ENCODE measurements around the gene ASB13. TPM values are rescaled to one million over a fixed set of nuclear protein-coding genes. Genes with fewer than 3 reads are reported as not detected.

Gene ASB13
- total and polyA plus RNA-seq, 3 experiments from 2014 or later = 6.8 to 8.7 (median 7.5) TPM

DNA sequence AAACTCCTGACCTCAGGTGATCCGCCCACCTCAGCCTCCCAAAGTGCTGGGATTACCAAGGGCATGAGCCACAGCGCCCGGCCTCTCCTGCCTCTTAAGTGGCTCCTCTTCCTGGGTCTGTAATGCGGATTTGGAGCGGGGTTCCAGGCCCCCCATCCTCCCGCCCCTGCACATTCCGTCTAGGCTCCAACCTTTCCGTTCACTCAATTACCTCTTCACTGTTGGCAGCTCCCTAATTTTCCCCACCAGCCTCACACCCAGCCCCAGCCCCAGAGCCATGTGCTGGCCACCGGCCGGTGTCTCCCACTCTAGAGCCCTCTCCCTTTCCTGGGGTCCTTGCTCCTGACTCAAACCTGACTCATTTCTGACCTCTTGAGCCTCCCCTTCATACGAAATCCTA is 16.6 kb downstream of the ASB13 start:
- peak overlapping the region in 2 of 8 donors; percentile 7 to 42 for H3K27ac Mint-ChIP-seq
- ChIA-PET CTCF (no interaction called here), POLR2A (no interaction called here)
- no peaks in the 10 kb centered on the region for H3K4me1 ChIP-seq (ENCODE audit: insufficient read depth, low read length)
- no peaks in the 10 kb centered on the region for H3K9me3 Mint-ChIP-seq
- H3K4me3 Mint-ChIP-seq = no peak overlapping the region
- no peaks in the 10 kb centered on the region for H3K27me3 Mint-ChIP-seq
- H3K36me3 ChIP-seq (ENCODE audit: insufficient read depth, low read length) = no peaks in the 10 kb centered on the region
- H3K4me3 ChIP-seq (ENCODE audit: low read length) = no peak overlapping the region
- peaks cover 0 to 3% (median 0%) of the 10 kb centered on the region in 3 donors for H3K4me1 Mint-ChIP-seq
- H3K27ac ChIP-seq (ENCODE audit: low read depth, low read length) = no peak overlapping the region
- DNase-seq = no peak
- no peaks in the 10 kb centered on the region for H3K9me3 ChIP-seq (ENCODE audit: low read length)
- H3K36me3 Mint-ChIP-seq = peaks cover 0 to 15% (median 2%) of the 10 kb centered on the region in 3 donors
- no peaks in the 10 kb centered on the region for H3K27me3 ChIP-seq (ENCODE audit: insufficient read depth, low read length, poor library complexity, severe bottlenecking)

DNA sequence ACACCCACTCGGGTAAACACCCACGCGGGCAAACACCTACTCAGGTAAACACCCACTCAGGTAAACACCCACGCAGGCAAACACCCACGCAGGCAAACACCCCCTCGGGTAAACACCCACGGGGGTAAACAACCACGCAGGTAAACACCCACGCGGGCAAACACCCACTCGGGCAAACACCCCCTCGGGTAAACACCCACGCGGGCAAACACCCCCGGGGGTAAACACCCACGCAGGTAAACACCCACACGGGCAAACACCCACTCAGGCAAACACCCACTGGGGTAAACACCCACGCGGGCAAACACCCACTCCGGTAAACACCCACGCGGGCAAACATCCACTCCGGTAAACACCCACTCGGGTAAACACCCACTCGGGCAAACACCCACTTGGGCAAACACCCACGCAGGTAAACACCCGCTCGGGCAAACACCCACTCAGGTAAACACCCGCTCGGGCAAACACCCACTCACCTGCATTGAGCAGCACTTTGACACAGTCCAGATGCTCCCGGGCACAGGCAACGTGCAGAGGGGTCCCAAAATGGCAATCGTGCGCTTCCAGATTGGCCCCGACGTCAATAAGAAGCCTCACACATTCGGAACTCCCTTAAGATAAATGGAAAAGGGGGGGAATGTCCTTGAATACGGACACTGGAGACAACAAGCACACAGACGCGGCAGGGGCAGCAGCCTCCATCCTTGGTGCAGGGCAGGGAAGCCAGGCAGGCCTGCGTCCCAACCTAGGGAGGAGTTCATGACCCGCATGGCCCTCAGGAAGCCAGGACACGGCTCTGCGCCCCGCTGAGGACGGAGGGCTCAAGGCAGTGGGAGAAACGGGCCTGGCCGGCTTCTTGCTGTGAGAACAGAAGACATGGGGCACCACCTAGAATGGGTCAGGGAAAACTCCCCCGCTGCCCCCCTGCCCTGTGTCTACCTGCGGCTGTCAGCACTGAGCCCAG is 17.6 kb downstream of the ASB13 start:
- Mint-ChIP-seq H3K27me3 (no peaks in the 10 kb centered on the region), H3K9me3 (no peaks in the 10 kb centered on the region), H3K4me3 (no peak overlapping the region), H3K36me3 (peaks cover under 1 to 20% (median 4%) of the 10 kb centered on the region in 3 donors), H3K4me1 (no peaks in the 10 kb centered on the region), H3K27ac (no peak overlapping the region)
- H3K4me1 ChIP-seq (ENCODE audit: insufficient read depth, low read length) = no peaks in the 10 kb centered on the region
- H3K27ac ChIP-seq (ENCODE audit: low read depth, low read length) = no peak overlapping the region
- ChIA-PET POLR2A (no interaction called here), CTCF (no interaction called here)
- H3K9me3 ChIP-seq (ENCODE audit: low read length) = no peaks in the 10 kb centered on the region
- no peak for DNase-seq
- H3K4me3 ChIP-seq (ENCODE audit: low read length) = no peak overlapping the region
- H3K36me3 ChIP-seq (ENCODE audit: insufficient read depth, low read length) = no peaks in the 10 kb centered on the region
- no peaks in the 10 kb centered on the region for H3K27me3 ChIP-seq (ENCODE audit: insufficient read depth, low read length, poor library complexity, severe bottlenecking)

DNA sequence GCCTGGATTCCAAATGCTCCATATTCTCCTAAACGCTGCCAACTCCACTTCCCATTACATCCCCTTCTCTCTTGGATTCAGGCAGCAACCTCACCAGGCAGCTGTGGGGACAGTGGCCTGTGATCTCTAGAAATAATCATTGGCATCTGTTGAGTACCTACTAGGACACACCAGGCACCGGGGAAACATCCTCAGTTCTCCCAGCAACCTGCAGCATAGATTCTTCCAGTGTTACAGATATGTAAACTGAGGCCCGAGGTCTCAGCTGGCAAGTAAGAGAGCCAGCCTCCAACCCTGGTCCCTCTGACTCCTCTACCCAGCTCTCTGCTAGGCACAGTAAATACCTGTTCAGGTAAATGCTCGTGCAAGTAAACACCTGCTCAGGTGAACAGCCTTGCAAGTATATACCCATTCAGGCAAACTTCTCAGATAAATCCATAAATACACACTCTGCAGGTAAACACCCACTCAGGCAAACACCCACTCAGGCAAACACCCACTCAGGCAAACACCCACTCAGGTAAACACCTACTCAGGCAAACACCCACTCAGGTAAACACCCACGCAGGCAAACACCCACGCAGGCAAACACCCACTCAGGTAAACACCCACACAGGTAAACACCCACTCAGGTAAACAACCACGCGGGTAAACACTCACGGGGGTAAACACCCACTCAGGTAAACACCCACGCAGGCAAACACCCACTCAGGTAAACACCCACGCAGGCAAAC is 18.7 kb downstream of the ASB13 start:
- ChIA-PET POLR2A (no interaction called here), CTCF (no interaction called here)
- Histone ChIP-seq H3K4me3 (ENCODE audit: low read length) (no peak overlapping the region), H3K36me3 (ENCODE audit: insufficient read depth, low read length) (no peaks in the 10 kb centered on the region), H3K27me3 (ENCODE audit: insufficient read depth, low read length, poor library complexity, severe bottlenecking) (no peaks in the 10 kb centered on the region), H3K27ac (ENCODE audit: low read depth, low read length) (no peak overlapping the region), H3K9me3 (ENCODE audit: low read length) (no peaks in the 10 kb centered on the region), H3K4me1 (ENCODE audit: insufficient read depth, low read length) (no peaks in the 10 kb centered on the region)
- H3K4me3 Mint-ChIP-seq = no peak overlapping the region
- no peaks in the 10 kb centered on the region for H3K27me3 Mint-ChIP-seq
- peak overlapping the region in 2 of 8 donors; percentile 55 to 67 for H3K27ac Mint-ChIP-seq
- no peaks in the 10 kb centered on the region for H3K4me1 Mint-ChIP-seq
- no peak for DNase-seq
- H3K9me3 Mint-ChIP-seq = no peaks in the 10 kb centered on the region
- peaks cover 4 to 28% (median 6%) of the 10 kb centered on the region in 3 donors for H3K36me3 Mint-ChIP-seq

DNA sequence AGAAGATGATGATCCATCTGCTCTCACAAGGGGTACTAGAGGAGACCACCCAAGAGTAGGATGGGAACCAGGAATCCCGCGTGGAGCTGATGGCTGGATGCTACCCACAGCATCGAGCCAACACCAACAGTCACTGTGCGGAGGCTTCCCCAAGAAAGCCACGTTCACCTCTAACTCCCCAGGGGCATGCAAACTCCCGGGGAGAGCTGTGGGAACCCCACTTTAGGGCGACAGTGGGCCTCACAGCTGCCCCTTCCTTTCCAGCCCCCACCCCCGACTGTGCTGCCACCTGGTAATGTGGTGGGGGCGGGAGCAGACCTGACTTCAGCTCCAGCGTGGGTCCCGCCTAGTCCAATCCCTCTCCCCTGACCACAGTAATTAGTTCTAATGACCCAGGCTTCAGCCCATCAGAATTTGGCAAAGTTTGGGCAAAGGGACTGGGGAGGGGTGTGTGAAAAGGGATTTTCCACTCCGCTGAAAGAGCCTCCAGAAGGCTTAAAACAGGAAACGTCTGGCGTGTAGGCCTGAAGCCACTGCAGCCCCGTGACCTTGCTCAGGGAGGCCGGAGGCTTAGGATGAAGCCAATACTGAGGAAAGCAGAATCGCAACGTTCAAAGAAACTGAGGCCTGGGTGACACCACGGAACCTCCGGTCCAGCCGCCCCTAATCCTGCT is 20.3 kb downstream of the ASB13 start:
- Mint-ChIP-seq H3K27ac (no peak overlapping the region), H3K9me3 (no peaks in the 10 kb centered on the region), H3K4me3 (no peak overlapping the region), H3K36me3 (peaks cover 4 to 40% (median 6%) of the 10 kb centered on the region in 3 donors), H3K27me3 (no peaks in the 10 kb centered on the region), H3K4me1 (no peaks in the 10 kb centered on the region)
- H3K9me3 ChIP-seq (ENCODE audit: low read length) = no peaks in the 10 kb centered on the region
- CTCF ChIA-PET = no interaction called here
- no peaks in the 10 kb centered on the region for H3K27me3 ChIP-seq (ENCODE audit: insufficient read depth, low read length, poor library complexity, severe bottlenecking)
- no peak overlapping the region for H3K27ac ChIP-seq (ENCODE audit: low read depth, low read length)
- DNase-seq = no peak
- no peaks in the 10 kb centered on the region for H3K36me3 ChIP-seq (ENCODE audit: insufficient read depth, low read length)
- POLR2A ChIA-PET = no interaction called here
- no peaks in the 10 kb centered on the region for H3K4me1 ChIP-seq (ENCODE audit: insufficient read depth, low read length)
- H3K4me3 ChIP-seq (ENCODE audit: low read length) = no peak overlapping the region

DNA sequence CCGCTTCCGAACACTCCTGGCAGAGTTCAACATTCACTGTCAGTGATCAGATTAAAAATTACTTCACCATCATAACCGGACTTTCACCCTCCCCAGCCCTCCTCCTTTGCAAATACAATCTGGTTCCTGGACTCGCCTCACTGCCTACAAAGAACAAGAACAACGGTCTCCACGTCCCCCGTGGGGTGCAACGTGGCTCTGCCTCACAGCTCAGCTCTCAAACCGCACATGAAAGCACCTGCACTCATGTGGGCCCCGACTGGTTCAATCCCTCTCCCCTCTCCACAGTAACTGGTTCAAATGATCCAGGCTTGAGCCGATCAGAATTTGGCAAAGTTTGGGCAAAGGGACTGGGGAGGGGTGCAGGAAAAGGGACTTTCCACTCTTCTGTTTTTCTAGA is 21.0 kb downstream of the ASB13 start:
- no peaks in the 10 kb centered on the region for H3K27me3 ChIP-seq (ENCODE audit: insufficient read depth, low read length, poor library complexity, severe bottlenecking)
- ChIA-PET POLR2A (no interaction called here), CTCF (no interaction called here)
- no peaks in the 10 kb centered on the region for H3K4me1 ChIP-seq (ENCODE audit: insufficient read depth, low read length)
- H3K27me3 Mint-ChIP-seq = no peaks in the 10 kb centered on the region
- H3K4me1 Mint-ChIP-seq = no peaks in the 10 kb centered on the region
- H3K27ac Mint-ChIP-seq = peak overlapping the region in 1 of 8 donors; percentile 80
- no peaks in the 10 kb centered on the region for H3K9me3 Mint-ChIP-seq
- no peak for DNase-seq
- no peak overlapping the region for H3K4me3 Mint-ChIP-seq
- no peak overlapping the region for H3K4me3 ChIP-seq (ENCODE audit: low read length)
- no peak overlapping the region for H3K27ac ChIP-seq (ENCODE audit: low read depth, low read length)
- H3K36me3 Mint-ChIP-seq = peaks cover 6 to 47% (median 6%) of the 10 kb centered on the region in 3 donors
- no peaks in the 10 kb centered on the region for H3K9me3 ChIP-seq (ENCODE audit: low read length)
- H3K36me3 ChIP-seq (ENCODE audit: insufficient read depth, low read length) = no peaks in the 10 kb centered on the region

DNA sequence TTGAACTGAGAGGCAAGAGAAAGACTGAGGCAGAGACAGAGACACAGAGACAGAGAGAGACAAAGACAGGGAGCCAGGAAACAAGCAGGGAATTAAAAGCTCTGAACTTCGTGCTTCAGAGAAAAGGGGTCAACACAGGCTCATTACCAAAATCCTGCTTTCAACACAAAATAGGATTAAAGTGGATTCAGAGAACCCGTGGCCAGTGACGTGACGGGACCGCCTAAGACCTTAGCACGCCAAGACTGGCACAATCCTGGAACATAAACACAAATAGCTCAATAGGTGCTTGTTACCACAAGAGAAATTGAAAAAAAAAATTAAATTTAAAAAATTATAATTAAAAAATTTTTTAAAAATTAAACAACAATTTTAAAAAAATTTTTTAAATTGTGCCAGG is 21.5 kb downstream of the ASB13 start:
- no peaks in the 10 kb centered on the region for H3K9me3 Mint-ChIP-seq
- no peaks in the 10 kb centered on the region for H3K4me1 Mint-ChIP-seq
- Histone ChIP-seq H3K36me3 (ENCODE audit: insufficient read depth, low read length) (no peaks in the 10 kb centered on the region), H3K4me3 (ENCODE audit: low read length) (no peak overlapping the region), H3K27me3 (ENCODE audit: insufficient read depth, low read length, poor library complexity, severe bottlenecking) (no peaks in the 10 kb centered on the region), H3K4me1 (ENCODE audit: insufficient read depth, low read length) (no peaks in the 10 kb centered on the region), H3K9me3 (ENCODE audit: low read length) (no peaks in the 10 kb centered on the region), H3K27ac (ENCODE audit: low read depth, low read length) (no peak overlapping the region)
- no peak overlapping the region for H3K4me3 Mint-ChIP-seq
- peak overlapping the region in 1 of 8 donors; percentile 72 for H3K27ac Mint-ChIP-seq
- no peaks in the 10 kb centered on the region for H3K27me3 Mint-ChIP-seq
- H3K36me3 Mint-ChIP-seq = peaks cover 6 to 48% (median 6%) of the 10 kb centered on the region in 3 donors
- ChIA-PET CTCF (no interaction called here), POLR2A (no interaction called here)
- DNase-seq = no peak

DNA sequence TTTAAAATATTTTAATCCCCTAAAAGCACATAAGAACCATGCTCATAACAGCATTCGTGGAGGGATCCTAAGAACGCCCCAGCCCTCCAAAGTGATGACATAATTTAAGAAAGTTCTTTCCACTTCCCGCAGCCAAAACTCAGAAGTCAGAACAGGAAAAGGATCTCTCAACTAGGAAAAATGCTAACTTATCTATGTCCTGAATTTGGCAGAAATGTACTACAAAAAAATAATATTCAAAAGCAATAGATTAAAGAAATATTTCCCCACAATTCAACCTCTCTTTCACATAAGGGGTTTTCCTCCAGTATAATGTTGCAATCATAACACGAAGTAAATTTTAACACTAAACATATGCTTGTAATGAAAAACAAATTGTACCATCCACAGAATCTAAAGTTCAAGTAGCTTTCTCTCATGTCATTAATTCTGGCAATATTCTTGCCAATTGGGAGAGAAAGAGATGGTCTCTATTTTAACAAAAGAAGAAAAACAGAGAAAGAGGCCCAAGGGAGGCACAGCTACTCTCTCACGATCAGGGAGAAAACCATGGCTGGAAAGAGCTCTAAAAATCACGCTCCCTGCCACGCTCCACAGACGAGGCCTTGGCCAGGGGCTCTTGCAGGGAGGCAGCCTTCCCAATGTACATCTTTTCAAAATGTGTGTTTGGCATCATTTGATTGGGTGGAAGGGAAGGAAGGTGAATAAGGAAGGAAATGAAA is 22.9 kb downstream of the ASB13 start:
- H3K4me1 Mint-ChIP-seq = no peaks in the 10 kb centered on the region
- Histone ChIP-seq H3K4me3 (ENCODE audit: low read length) (no peak overlapping the region), H3K36me3 (ENCODE audit: insufficient read depth, low read length) (no peaks in the 10 kb centered on the region), H3K27me3 (ENCODE audit: insufficient read depth, low read length, poor library complexity, severe bottlenecking) (no peaks in the 10 kb centered on the region), H3K4me1 (ENCODE audit: insufficient read depth, low read length) (no peaks in the 10 kb centered on the region), H3K9me3 (ENCODE audit: low read length) (no peaks in the 10 kb centered on the region), H3K27ac (ENCODE audit: low read depth, low read length) (no peak overlapping the region)
- H3K4me3 Mint-ChIP-seq = no peak overlapping the region
- H3K36me3 Mint-ChIP-seq = peaks cover 6 to 54% (median 6%) of the 10 kb centered on the region in 3 donors
- H3K27me3 Mint-ChIP-seq = no peaks in the 10 kb centered on the region
- H3K27ac Mint-ChIP-seq = peak overlapping the region in 1 of 8 donors; percentile 51
- ChIA-PET POLR2A (no interaction called here), CTCF (interaction anchor here (3.8 kb wide), 1 partner anchor 13 kb away, joined by 16 read pairs; no protein-coding TSS in a partner anchor)
- peak in 1 of 5 donors; percentile 11 for DNase-seq
- no peaks in the 10 kb centered on the region for H3K9me3 Mint-ChIP-seq

Data from CD8-positive, alpha-beta memory T cell (primary cell).